Renal cortical epithelial cell (primary cell): ENCODE results near the gene ITGA2B. TPM values are rescaled to one million over a fixed set of nuclear protein-coding genes. Genes with fewer than 3 reads are reported as not detected.
"Not testable (repeated sequence)": the region's sequence is repeated elsewhere in the genome, so short reads cannot be mapped to it uniquely, and the experiment has no call there.

Experiments used
- DNase-seq: peaks from one replicate; pipeline ENCODE4 v3.0.0-alpha.2; 2011; ENCODE audit warnings: low read depth
- total RNA-seq: library from RNA; depleted of rRNA; stranded (reverse); fragments of >200 nt; gene quantifications from 2 replicates; pipeline ENCODE4 v1.2.3, GENCODE V29; 2014

ITGA2B gene
- total RNA-seq, 1 donor from 2014 or later, result 0.60 TPM

DNA sequence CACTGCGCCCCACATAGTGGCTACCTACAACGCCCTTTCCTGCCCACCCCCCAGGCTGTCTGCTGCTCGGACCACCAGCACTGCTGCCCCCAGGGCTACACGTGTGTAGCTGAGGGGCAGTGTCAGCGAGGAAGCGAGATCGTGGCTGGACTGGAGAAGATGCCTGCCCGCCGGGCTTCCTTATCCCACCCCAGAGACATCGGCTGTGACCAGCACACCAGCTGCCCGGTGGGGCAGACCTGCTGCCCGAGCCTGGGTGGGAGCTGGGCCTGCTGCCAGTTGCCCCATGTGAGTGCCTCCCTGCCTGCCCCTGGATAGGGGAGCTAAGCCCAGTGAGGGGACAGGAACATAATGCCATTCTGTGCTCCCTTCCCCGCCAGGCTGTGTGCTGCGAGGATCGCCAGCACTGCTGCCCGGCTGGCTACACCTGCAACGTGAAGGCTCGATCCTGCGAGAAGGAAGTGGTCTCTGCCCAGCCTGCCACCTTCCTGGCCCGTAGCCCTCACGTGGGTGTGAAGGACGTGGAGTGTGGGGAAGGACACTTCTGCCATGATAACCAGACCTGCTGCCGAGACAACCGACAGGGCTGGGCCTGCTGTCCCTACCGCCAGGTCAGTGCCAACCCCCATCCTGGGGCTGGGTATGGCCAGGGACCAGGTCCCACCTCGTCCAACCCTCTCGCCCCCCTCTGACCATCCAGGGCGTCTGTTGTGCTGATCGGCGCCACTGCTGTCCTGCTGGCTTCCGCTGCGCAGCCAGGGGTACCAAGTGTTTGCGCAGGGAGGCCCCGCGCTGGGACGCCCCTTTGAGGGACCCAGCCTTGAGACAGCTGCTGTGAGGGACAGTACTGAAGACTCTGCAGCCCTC lies 37.3 kb downstream of the ITGA2B start:
- no peak for DNase-seq

GRCh38 chr17:44351464-44351863 lies 38.0 kb downstream of the ITGA2B start:
- DNase-seq, result no peak

DNA sequence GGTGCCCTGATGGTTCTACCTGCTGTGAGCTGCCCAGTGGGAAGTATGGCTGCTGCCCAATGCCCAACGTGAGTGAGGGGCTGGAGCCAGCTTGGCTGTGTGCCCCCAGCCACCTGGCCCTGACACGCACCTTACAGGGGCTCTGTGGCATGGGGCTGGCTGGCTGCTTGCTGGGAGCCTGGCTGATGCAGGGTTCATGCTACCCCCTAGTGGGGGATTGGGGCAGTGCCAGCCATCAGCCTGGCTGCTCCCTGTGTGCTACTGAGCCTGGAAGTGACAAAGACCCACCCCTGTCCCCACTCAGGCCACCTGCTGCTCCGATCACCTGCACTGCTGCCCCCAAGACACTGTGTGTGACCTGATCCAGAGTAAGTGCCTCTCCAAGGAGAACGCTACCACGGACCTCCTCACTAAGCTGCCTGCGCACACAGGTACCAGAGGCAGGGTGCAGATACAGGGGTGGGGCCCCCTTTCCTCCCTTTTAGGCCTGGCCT lies 38.7 kb downstream of the ITGA2B start:
- peak; percentile 33 for DNase-seq

DNA sequence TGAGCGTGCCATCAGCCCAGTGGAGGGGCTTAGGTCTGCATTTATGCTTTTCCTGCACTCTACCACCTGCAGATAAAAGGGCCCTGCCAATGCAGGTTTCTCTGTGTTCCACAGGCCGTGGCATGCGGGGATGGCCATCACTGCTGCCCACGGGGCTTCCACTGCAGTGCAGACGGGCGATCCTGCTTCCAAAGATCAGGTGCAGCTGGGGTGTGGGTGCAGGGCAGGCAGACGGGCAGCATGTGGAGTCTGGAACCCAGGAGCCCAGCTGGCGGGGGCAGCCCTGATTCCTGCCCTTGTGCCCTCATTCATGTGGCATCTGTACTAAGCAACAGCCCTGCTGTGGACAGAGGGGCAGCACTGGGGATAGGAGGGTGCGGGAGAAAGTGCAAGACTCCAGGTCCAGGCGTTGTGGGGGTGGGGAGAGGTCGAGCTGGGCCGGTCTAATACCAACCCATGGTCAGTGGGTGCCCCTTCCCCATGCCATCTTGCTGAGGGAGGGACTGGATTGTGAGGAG lies 39.8 kb downstream of the ITGA2B start:
- DNase-seq, result no peak

GRCh38 chr17:44348988-44349364 lies 40.5 kb downstream of the ITGA2B start:
- DNase-seq, result no peak

DNA sequence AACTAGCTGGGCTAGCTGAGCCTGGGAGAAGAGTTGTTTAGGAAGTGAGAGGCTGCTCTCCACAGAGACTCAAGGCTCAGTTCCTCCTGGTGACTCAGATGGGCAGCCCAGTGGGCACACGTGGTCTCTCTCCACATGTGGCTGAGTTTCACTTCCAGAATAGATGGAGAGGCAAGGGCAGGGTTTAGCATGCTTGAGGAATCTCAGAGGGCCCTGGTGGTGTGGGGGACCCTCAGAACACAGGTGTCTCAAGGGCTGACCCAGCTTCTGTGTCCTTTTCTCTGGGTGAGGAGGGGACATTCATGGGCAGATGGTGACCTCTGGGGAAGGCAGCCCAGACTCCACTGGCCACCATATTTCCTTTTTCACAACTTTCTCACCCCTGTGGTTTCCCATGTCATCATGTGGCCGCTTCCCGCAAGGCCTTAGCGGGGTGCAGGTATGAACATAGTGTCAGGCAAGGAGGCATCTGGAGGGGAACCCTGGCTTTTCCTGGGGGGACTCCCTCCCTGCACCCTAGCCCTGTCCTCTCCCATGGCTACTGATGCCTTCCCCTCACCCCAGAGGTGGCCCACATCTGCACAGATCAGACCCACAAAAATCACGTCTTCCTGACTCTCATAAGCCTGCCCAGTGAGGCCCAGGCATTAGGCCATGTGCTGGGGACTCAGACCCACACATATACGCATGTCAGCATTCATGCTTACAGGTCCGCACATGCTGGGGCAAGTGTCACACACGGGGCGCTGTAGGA lies 41.0 kb downstream of the ITGA2B start:
- peak; percentile 30 for DNase-seq

GRCh38 chr17:44347206-44348055 lies 42.0 kb downstream of the ITGA2B start:
- DNase-seq, result not testable (repeated sequence)

- no peak for DNase-seq
Measured at GRCh38 chr17:44346064-44346844, 43.2 kb downstream of the ITGA2B start.

DNA sequence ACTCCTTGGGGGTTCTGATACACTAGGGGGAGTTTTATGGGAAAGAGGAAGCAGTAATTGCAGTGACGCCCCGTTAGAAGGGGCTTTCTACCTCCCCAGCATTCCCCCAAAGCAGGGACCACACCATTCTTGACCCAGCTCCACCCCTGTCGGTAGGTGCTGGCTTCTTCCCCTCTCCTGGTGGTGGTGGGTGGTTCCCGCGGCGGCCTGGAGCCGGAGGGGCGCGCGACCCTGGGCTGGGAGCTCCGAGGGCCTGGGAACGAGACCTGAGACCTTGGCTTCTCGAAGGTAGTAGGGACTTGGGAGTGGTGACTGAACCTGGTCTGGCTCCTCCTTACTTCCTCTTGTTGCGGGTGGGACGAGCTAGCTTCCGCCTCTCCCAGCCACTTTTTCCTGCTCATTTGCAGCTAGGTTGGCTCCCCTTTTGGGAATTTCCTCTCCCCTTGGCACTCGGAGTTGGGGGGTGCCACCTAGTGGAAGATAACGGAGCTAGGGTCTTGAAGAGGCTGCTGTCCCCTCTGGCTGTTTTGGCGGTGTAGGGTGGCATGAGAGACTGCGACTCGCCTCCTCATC lies 43.9 kb downstream of the ITGA2B start:
- peak; percentile 75 for DNase-seq

- DNase-seq, result peak; percentile 97
Measured at GRCh38 chr17:44344939-44345453, 44.5 kb downstream of the ITGA2B start, which contains the start of gene GRN. GRN (plus strand) TSS chr17:44345302; CDS start chr17:44349165, 3,863 bp downstream.

GRCh38 chr17:44343510-44344209 lies 45.8 kb downstream of the ITGA2B start:
- DNase-seq, result no peak

DNA sequence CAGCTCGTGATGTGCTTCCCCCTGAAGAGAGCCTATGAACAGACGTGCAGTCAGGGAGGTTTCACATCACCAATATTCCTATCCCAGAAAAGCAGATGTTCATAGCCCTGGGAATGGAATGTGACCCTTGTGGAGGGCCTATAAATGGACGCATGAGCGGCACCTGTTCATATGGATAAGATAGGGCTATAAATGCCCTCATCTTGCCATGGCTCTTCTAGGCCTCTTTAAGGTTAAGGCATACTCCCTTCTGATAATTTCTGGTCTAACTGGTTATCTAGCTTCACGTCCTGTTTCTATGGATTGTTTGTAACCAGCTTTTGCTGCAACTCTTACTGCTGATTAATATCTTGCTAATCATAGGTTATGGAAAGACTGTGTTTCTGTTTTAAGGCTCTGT lies 48.9 kb downstream of the ITGA2B start:
- not testable (repeated sequence) for DNase-seq

DNA sequence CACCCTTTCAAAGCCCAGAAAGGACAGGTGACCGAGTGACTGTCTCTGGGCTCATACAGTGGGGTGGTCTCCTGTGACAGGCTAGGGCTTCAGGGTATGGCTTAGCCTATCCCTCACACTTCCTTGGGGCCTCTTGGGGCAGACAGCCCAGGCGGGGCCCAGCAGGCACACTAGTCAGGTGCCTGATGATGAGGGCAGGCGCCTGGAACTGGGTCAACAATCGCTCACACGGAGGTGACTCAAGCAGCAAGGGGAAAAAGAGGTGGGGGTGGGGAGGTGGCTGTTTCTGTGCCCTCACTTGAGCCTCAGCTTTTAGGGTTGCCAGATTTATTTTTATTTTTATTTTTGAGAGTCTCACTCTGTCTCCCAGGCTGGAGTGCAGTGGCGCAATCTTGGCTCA lies 50.7 kb downstream of the ITGA2B start:
- DNase-seq, result peak; percentile 75

- DNase-seq, result no peak
Measured at GRCh38 chr17:44335968-44336367, 53.5 kb downstream of the ITGA2B start.

GRCh38 chr17:44335564-44335963 lies 53.9 kb downstream of the ITGA2B start:
- DNase-seq, result no peak

GRCh38 chr17:44334727-44335126 lies 54.7 kb downstream of the ITGA2B start:
- peak; percentile 17 for DNase-seq

DNA sequence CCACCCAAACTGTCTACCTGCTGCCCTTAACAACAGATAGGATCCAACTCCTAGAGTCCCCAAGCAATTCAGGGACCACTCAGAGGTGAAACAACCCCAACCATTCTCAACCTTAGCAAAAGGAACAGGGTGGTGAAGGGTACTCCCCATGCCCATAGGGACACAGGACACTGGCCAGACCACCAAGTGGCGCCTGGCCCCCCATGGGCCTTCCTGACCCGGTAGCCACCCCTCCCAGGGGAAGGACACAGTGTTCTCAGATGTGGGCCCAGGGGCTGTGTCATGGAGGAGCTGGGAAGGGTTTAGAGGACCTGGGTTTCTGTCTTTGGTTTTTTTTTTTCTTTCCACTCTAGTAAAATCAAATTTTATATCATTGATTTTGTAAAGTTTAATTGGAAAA lies 55.1 kb downstream of the ITGA2B start:
- no peak for DNase-seq

DNA sequence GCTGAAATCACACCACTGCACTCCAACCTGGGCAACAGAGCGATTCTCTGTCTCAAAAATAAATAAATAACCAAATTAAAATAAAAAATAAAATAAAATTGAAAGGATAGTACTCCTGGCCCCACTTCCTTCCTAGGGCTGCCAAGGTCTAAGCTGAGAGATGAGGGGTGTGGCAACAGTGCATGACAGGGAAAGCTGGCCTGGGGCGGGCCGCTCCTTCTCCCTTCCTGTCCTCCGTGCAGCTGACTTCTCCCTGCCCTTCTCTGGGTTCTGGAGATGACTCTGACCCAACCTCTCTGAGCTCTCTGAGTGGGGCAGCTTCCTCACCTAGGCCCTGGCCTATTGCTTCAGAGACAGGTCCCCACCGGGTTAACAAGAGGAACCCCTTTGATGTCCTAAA lies 56.1 kb downstream of the ITGA2B start:
- DNase-seq, result no peak

DNA sequence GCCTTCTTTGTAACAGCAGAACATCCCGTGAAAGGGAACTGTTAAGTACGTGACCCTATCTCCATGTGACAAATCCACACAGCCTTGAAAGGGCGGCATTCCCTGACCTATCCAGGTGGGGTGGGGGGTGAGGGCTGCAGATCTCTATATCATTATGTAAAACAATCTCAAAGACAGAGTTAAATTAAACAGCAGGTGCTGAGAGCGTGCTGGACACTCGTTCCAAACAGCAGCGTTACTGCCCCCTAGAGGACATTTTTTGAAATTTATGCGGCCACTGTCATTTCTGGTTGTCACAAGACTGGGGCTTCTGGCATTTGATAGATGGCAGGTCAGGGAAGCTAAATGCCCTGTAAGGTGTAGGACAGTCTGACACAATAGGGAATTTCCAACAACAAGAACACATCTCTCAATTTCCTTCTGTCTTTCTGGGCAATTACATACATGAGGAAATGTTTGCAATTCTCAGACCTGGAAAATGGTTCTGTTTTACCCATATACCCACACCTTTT lies 58.1 kb downstream of the ITGA2B start:
- peak; percentile 65 for DNase-seq
